22Rv1 (cell line): Measurements from ENCODE around the gene MYH9.

ENCODE experiments used
- ZFX ChIP-seq: fragments of 450-650 bp; IDR thresholded peaks from 2 replicates; pipeline ENCODE4 v1.6.1; 2017; ENCODE audit warnings: antibody characterized with exemption, borderline replicate concordance
- TF ChIP-seq, protein P1 (sequence below): fragments of 450-650 bp; IDR thresholded peaks from 2 replicates; pipeline ENCODE4 v1.5.1; 2017; ENCODE audit warnings: mild to moderate bottlenecking

DNA sequence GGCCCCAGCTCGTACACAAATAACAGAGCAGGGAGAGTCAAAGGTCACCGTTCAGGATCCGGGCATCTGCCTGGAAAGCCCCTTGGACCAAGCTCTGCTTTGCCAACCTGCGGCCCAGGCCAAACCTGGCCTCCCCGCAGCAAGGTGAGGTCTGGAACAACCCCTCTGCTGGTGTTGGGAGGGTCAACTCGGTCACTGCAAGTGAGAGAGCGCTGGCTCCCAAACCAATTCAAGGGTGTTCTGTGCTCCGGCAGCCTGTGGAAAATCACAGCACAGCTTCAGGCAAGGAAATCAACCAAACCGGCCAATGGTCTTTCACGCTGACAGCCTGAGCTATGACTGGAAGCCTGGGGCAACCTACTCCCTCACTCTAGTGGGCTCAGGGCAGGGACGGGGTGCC lies 63.4 kb downstream of the MYH9 start:
- TF ChIP-seq, protein P1, sequence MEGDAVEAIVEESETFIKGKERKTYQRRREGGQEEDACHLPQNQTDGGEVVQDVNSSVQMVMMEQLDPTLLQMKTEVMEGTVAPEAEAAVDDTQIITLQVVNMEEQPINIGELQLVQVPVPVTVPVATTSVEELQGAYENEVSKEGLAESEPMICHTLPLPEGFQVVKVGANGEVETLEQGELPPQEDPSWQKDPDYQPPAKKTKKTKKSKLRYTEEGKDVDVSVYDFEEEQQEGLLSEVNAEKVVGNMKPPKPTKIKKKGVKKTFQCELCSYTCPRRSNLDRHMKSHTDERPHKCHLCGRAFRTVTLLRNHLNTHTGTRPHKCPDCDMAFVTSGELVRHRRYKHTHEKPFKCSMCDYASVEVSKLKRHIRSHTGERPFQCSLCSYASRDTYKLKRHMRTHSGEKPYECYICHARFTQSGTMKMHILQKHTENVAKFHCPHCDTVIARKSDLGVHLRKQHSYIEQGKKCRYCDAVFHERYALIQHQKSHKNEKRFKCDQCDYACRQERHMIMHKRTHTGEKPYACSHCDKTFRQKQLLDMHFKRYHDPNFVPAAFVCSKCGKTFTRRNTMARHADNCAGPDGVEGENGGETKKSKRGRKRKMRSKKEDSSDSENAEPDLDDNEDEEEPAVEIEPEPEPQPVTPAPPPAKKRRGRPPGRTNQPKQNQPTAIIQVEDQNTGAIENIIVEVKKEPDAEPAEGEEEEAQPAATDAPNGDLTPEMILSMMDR, result no peak
- no peak for TF ChIP-seq ZFX
